ENCODE data around the gene MYH11. TPM values are rescaled to one million over a fixed set of nuclear protein-coding genes. Genes with fewer than 3 reads are reported as not detected.

MYH11 gene
- total and polyA plus RNA-seq, 2 of the 13 experiments (the other 11 are each of a cell fraction or from before 2014, with no cell fraction given) = not detected

- TF ChIP-seq TFDP1 (CRISPR knock-in tag; IDR thresholded peaks at IDR 0.05; ENCODE audit: borderline replicate concordance) (peak; percentile 47; the same call in 1 of the 2 replicates), FOXP1 (IDR thresholded peaks at IDR 0.05) (no peak), FOXP1 (CRISPR knock-in tag; IDR thresholded peaks at IDR 0.05) (no peak), NFKBIZ (CRISPR knock-in tag; IDR thresholded peaks at IDR 0.05) (no peak), SMYD3 (CRISPR knock-in tag; IDR thresholded peaks at IDR 0.05) (no peak), SOX5 (CRISPR knock-in tag; IDR thresholded peaks at IDR 0.05; ENCODE audit: borderline replicate concordance) (no peak), PITX1 (CRISPR knock-in tag; IDR thresholded peaks at IDR 0.05) (0 out of 2 replicates have a peak, but pooled peaks have one; percentile 22), HCFC1 (IDR thresholded peaks at IDR 0.05; ENCODE audit: low read depth, low read length) (no peak), KLF15 (CRISPR knock-in tag; IDR thresholded peaks at IDR 0.05; ENCODE audit: borderline replicate concordance) (no peak), TEAD2 (CRISPR knock-in tag; IDR thresholded peaks at IDR 0.05) (no peak), ZNF557 (CRISPR knock-in tag; IDR thresholded peaks at IDR 0.05) (0 out of 2 replicates have a peak, but pooled peaks have one; percentile 68), KAT2B (IDR thresholded peaks at IDR 0.05; ENCODE audit: borderline replicate concordance, low read depth, low read length) (no peak), KLF12 (CRISPR knock-in tag; IDR thresholded peaks at IDR 0.05; ENCODE audit: borderline replicate concordance) (no peak), MEIS2 (CRISPR knock-in tag; IDR thresholded peaks at IDR 0.05) (peak; percentile 59; the same call in 1 of the 2 replicates), ZBTB10 (CRISPR knock-in tag; IDR thresholded peaks at IDR 0.05; ENCODE audit: borderline replicate concordance) (no peak), MEIS1 (CRISPR knock-in tag; IDR thresholded peaks at IDR 0.05; ENCODE audit: borderline replicate concordance) (no peak), DBP (CRISPR knock-in tag; IDR thresholded peaks at IDR 0.05; ENCODE audit: not compliant biosample characterization) (no peak), RAD21 (CRISPR knock-in tag; IDR thresholded peaks at IDR 0.05) (peak; percentile 91), ZNF280B (CRISPR knock-in tag; IDR thresholded peaks at IDR 0.05; ENCODE audit: borderline replicate concordance) (no peak), SRF (IDR thresholded peaks at IDR 0.05; ENCODE audit: low read depth, low read length) (no peak), ZNF691 (CRISPR knock-in tag; IDR thresholded peaks at IDR 0.05; ENCODE audit: borderline replicate concordance, low read depth) (0 out of 2 replicates have a peak, but pooled peaks have one; percentile 23), U2AF1 (optimal IDR thresholded peaks at IDR 0.05; ENCODE audit: low read depth, low read length) (no peak), ZBTB7B (CRISPR knock-in tag; IDR thresholded peaks at IDR 0.05) (no peak), MED8 (CRISPR knock-in tag; IDR thresholded peaks at IDR 0.05; ENCODE audit: insufficient replicate concordance) (no peak)
Observed at GRCh38 chr16:15777533-15778203, 79.2 kb downstream of the MYH11 start (continued).

Data from HepG2 (cell line).